Loucy (cell line): ENCODE results near the gene CFAP54.

Experiments used
- H2AFZ ChIP-seq: fragments of 200-600 bp; sonication (generic); 2 replicates; pipeline ENCODE4 v1.6.0; 2016; ENCODE audit warnings: antibody characterized with exemption, mild to moderate bottlenecking, low read length, moderate library complexity
- H3F3A ChIP-seq: fragments of 200-600 bp; 2 replicates; pipeline ENCODE4 v1.6.0; 2016; ENCODE audit warnings: antibody characterized with exemption, low read depth, mild to moderate bottlenecking
- H3K27me3 ChIP-seq: fragments of 200-600 bp; sonication (generic); 2 replicates; pipeline ENCODE4 v1.6.1; 2014; ENCODE audit warnings: low read length, mild to moderate bottlenecking; ENCODE audit not compliant: insufficient read depth, poor library complexity, severe bottlenecking
- H3K36me3 ChIP-seq: fragments of 200-600 bp; sonication (generic); 2 replicates; pipeline ENCODE4 v1.6.1; 2016; ENCODE audit warnings: low read length; ENCODE audit not compliant: insufficient read depth
- H3K4me1 ChIP-seq: fragments of 200-600 bp; sonication (generic); 2 replicates; pipeline ENCODE4 v1.5.1; 2014; ENCODE audit warnings: low read length, mild to moderate bottlenecking; ENCODE audit not compliant: insufficient read depth, poor library complexity, severe bottlenecking
- H3K4me2 ChIP-seq: fragments of 200-600 bp; sonication (generic); 2 replicates; pipeline ENCODE4 v1.6.0; 2014; ENCODE audit warnings: antibody characterized with exemption, low read length, low read depth, mild to moderate bottlenecking; ENCODE audit not compliant: poor library complexity, severe bottlenecking
- H3K4me3 ChIP-seq: fragments of 200-600 bp; sonication (generic); 2 replicates; pipeline ENCODE4 v1.5.1; 2014; ENCODE audit warnings: low read length, mild to moderate bottlenecking, mixed read lengths; ENCODE audit not compliant: poor library complexity, severe bottlenecking
- H3K79me2 ChIP-seq: fragments of 200-600 bp; sonication (generic); 2 replicates; pipeline ENCODE4 v1.6.1; 2014; ENCODE audit warnings: low read length; ENCODE audit not compliant: insufficient read depth
- H3K9ac ChIP-seq: fragments of 200-600 bp; sonication (generic); 2 replicates; pipeline ENCODE4 v1.6.0; 2014; ENCODE audit warnings: mild to moderate bottlenecking, low read depth, low read length, moderate library complexity; ENCODE audit not compliant: poor library complexity, severe bottlenecking
- H3K9me2 ChIP-seq: fragments of 200-600 bp; sonication (generic); replicated peaks from 2 replicates; pipeline ENCODE4 v1.6.1; 2016; ENCODE audit warnings: low read depth, low read length, mixed read lengths
- H3K9me3 ChIP-seq: fragments of 200-600 bp; sonication (generic); 2 replicates; pipeline ENCODE4 v1.6.1; 2014; ENCODE audit warnings: mild to moderate bottlenecking, antibody characterized with exemption, low read length, low read depth; ENCODE audit not compliant: insufficient read depth
- H4K20me1 ChIP-seq: fragments of 200-600 bp; sonication (generic); 2 replicates; pipeline ENCODE4 v1.6.0; 2014; ENCODE audit warnings: antibody characterized with exemption, low read length, mild to moderate bottlenecking; ENCODE audit not compliant: insufficient read depth, poor library complexity, severe bottlenecking
- CTCF ChIP-seq: fragments of 200-600 bp; sonication (generic); conservative IDR thresholded peaks from 2 replicates; pipeline ENCODE4 v1.5.1; 2014; ENCODE audit warnings: mild to moderate bottlenecking, antibody characterized with exemption, low read length
- EZH2phosphoT487 ChIP-seq: fragments of 200-600 bp; IDR thresholded peaks from 2 replicates; pipeline ENCODE4 v1.6.1; 2018; ENCODE audit warnings: antibody characterized with exemption, mild to moderate bottlenecking, moderate library complexity, borderline replicate concordance

The CFAP54 gene

GRCh38 chr12:96605684-96606083 lies 116.3 kb downstream of the CFAP54 start:
- Histone ChIP-seq H3F3A (no peaks in the 10 kb centered on the region), H4K20me1 (no peaks in the 10 kb centered on the region), H3K4me2 (no peak overlapping the region), H3K4me1 (no peaks in the 10 kb centered on the region), H2AFZ (no peak overlapping the region), H3K79me2 (no peaks in the 10 kb centered on the region), H3K36me3 (no peaks in the 10 kb centered on the region), H3K4me3 (no peak overlapping the region), H3K9me3 (no peaks in the 10 kb centered on the region), H3K27me3 (peaks cover 12% of the 10 kb centered on the region), H3K9ac (no peak overlapping the region), H3K9me2 (no peaks in the 10 kb centered on the region)
- no peak for TF ChIP-seq EZH2phosphoT487
- no peak for TF ChIP-seq CTCF

- Histone ChIP-seq H3K4me3 (no peak overlapping the region), H3K9ac (no peak overlapping the region), H3K36me3 (no peaks in the 10 kb centered on the region), H3K4me2 (no peak overlapping the region), H3K4me1 (no peaks in the 10 kb centered on the region), H3F3A (no peaks in the 10 kb centered on the region), H3K27me3 (peaks cover 12% of the 10 kb centered on the region), H4K20me1 (no peaks in the 10 kb centered on the region), H2AFZ (no peak overlapping the region), H3K79me2 (no peaks in the 10 kb centered on the region), H3K9me3 (no peaks in the 10 kb centered on the region), H3K9me2 (no peaks in the 10 kb centered on the region)
- TF ChIP-seq EZH2phosphoT487 (no peak), CTCF (no peak)
These were observed 116.8 kb downstream of the CFAP54 start for GRCh38 chr12:96606134-96606533.

- Histone ChIP-seq H3K36me3 (no peaks in the 10 kb centered on the region), H3K9me2 (no peaks in the 10 kb centered on the region), H3K9me3 (no peaks in the 10 kb centered on the region), H3K4me2 (no peak overlapping the region), H3F3A (no peaks in the 10 kb centered on the region), H2AFZ (no peak overlapping the region), H3K4me3 (no peak overlapping the region), H3K79me2 (no peaks in the 10 kb centered on the region), H3K9ac (no peak overlapping the region), H3K27me3 (peaks cover 12% of the 10 kb centered on the region), H3K4me1 (no peaks in the 10 kb centered on the region), H4K20me1 (no peaks in the 10 kb centered on the region)
- TF ChIP-seq EZH2phosphoT487, result no peak
- TF ChIP-seq CTCF, result no peak
These were observed 117.3 kb downstream of the CFAP54 start for GRCh38 chr12:96606644-96607043.
